Measurements from ENCODE around the gene DYSF.

The DYSF gene

GRCh38 chr2:71664161-71664560, 210.8 kb downstream of the DYSF start:
- no peak for TF ChIP-seq CTCF (IDR thresholded peaks at IDR 0.05; ENCODE audit: borderline replicate concordance, control extremely low read depth, extremely low read depth, insufficient read depth, missing control alignments)
- in situ Hi-C loops (cut with MboI; ENCODE audit: low sequenced_read_pairs, unreplicated experiment): no loop called here
- no peak for DNase-seq (ENCODE audit: low spot score)

GRCh38 chr2:71665168-71666093, 212.1 kb downstream of the DYSF start:
- DNase-seq (ENCODE audit: low spot score): no peak
- TF ChIP-seq CTCF (IDR thresholded peaks at IDR 0.05; ENCODE audit: borderline replicate concordance, control extremely low read depth, extremely low read depth, insufficient read depth, missing control alignments): no peak
- in situ Hi-C loops (cut with MboI; ENCODE audit: low sequenced_read_pairs, unreplicated experiment): no loop called here

GRCh38 chr2:71666094-71666474, 212.7 kb downstream of the DYSF start:
- TF ChIP-seq CTCF (IDR thresholded peaks at IDR 0.05; ENCODE audit: borderline replicate concordance, control extremely low read depth, extremely low read depth, insufficient read depth, missing control alignments): no peak
- no peak for DNase-seq (ENCODE audit: low spot score)
- in situ Hi-C loops (cut with MboI; ENCODE audit: low sequenced_read_pairs, unreplicated experiment): no loop called here

- no peak for TF ChIP-seq CTCF (IDR thresholded peaks at IDR 0.05; ENCODE audit: borderline replicate concordance, control extremely low read depth, extremely low read depth, insufficient read depth, missing control alignments)
- no peak for DNase-seq (ENCODE audit: low spot score)
- in situ Hi-C loops (cut with MboI; ENCODE audit: low sequenced_read_pairs, unreplicated experiment): no loop called here
Measured at GRCh38 chr2:71667256-71668182, 214.2 kb downstream of the DYSF start.

GRCh38 chr2:71668326-71669057, 215.1 kb downstream of the DYSF start:
- no peak for TF ChIP-seq CTCF (IDR thresholded peaks at IDR 0.05; ENCODE audit: borderline replicate concordance, control extremely low read depth, extremely low read depth, insufficient read depth, missing control alignments)
- no peak for DNase-seq (ENCODE audit: low spot score)
- in situ Hi-C loops (cut with MboI; ENCODE audit: low sequenced_read_pairs, unreplicated experiment): no loop called here

- in situ Hi-C loops (cut with MboI; ENCODE audit: low sequenced_read_pairs, unreplicated experiment): no loop called here
- TF ChIP-seq CTCF (IDR thresholded peaks at IDR 0.05; ENCODE audit: borderline replicate concordance, control extremely low read depth, extremely low read depth, insufficient read depth, missing control alignments): no peak
- no peak for DNase-seq (ENCODE audit: low spot score)
Measured at GRCh38 chr2:71669058-71669456, 215.7 kb downstream of the DYSF start.

All from GM13976 (cell line).